ENCODE results near the gene PPP3R1.
A peak's percentile ranks its signal among the peaks of the same experiment; 100 is the strongest.

PPP3R1 gene

GRCh38 chr2:68252400-68253218, at the start of gene PPP3R1:
Gene PPP3R1, minus strand, starts transcription at chr2:68252532. Its CDS starts 405 bp downstream, at chr2:68252127.
- DNase-seq (ENCODE audit: extremely low spot score, insufficient read length, low read depth) (peak; percentile 83), FAIRE-seq (peak; percentile 96)

GRCh38 chr2:68295516-68295915, 43.2 kb upstream of the PPP3R1 start:
- peak; percentile 48 for FAIRE-seq

GRCh38 chr2:68294913-68295312, 42.6 kb upstream of the PPP3R1 start:
- no peak for DNase-seq (ENCODE audit: extremely low spot score, insufficient read length, low read depth)
- FAIRE-seq: no peak

More at GRCh38 chr2:68295516-68295915, 43.2 kb upstream of the PPP3R1 start:
- DNase-seq (ENCODE audit: extremely low spot score, insufficient read length, low read depth): no peak

- no peak for DNase-seq (ENCODE audit: extremely low spot score, insufficient read length, low read depth)
- no peak for FAIRE-seq
Observed at GRCh38 chr2:68294187-68294586, 41.9 kb upstream of the PPP3R1 start.

- no peak for FAIRE-seq
- DNase-seq (ENCODE audit: extremely low spot score, insufficient read length, low read depth): no peak
Observed at GRCh38 chr2:68293755-68294154, 41.4 kb upstream of the PPP3R1 start.

- DNase-seq (ENCODE audit: extremely low spot score, insufficient read length, low read depth) (no peak), FAIRE-seq (no peak)
Observed at GRCh38 chr2:68293024-68293423, 40.7 kb upstream of the PPP3R1 start.

- FAIRE-seq: peak; percentile 75
- DNase-seq (ENCODE audit: extremely low spot score, insufficient read length, low read depth): no peak
Observed at GRCh38 chr2:68292108-68292710, 39.9 kb upstream of the PPP3R1 start.

- FAIRE-seq (no peak), DNase-seq (ENCODE audit: extremely low spot score, insufficient read length, low read depth) (no peak)
Observed at GRCh38 chr2:68291314-68291713, 39.0 kb upstream of the PPP3R1 start.

GRCh38 chr2:68290901-68291300, 38.6 kb upstream of the PPP3R1 start:
- DNase-seq (ENCODE audit: extremely low spot score, insufficient read length, low read depth) (no peak), FAIRE-seq (no peak)

GRCh38 chr2:68287580-68288441, 35.5 kb upstream of the PPP3R1 start:
- FAIRE-seq: no peak
- no peak for DNase-seq (ENCODE audit: extremely low spot score, insufficient read length, low read depth)

- FAIRE-seq (no peak), DNase-seq (ENCODE audit: extremely low spot score, insufficient read length, low read depth) (no peak)
Observed at GRCh38 chr2:68284896-68285295, 32.6 kb upstream of the PPP3R1 start.

GRCh38 chr2:68283419-68283812, 31.1 kb upstream of the PPP3R1 start:
- FAIRE-seq (no peak), DNase-seq (ENCODE audit: extremely low spot score, insufficient read length, low read depth) (no peak)

GRCh38 chr2:68282811-68283418, 30.6 kb upstream of the PPP3R1 start:
- FAIRE-seq (peak; percentile 88), DNase-seq (ENCODE audit: extremely low spot score, insufficient read length, low read depth) (peak; percentile 33)

GRCh38 chr2:68280796-68281195, 28.5 kb upstream of the PPP3R1 start:
- FAIRE-seq: no peak
- no peak for DNase-seq (ENCODE audit: extremely low spot score, insufficient read length, low read depth)

GRCh38 chr2:68280348-68280747, 28.0 kb upstream of the PPP3R1 start:
- FAIRE-seq (no peak), DNase-seq (ENCODE audit: extremely low spot score, insufficient read length, low read depth) (no peak)

GRCh38 chr2:68279691-68280090, 27.4 kb upstream of the PPP3R1 start:
- DNase-seq (ENCODE audit: extremely low spot score, insufficient read length, low read depth): no peak
- FAIRE-seq: no peak

GRCh38 chr2:68278169-68278568, 25.8 kb upstream of the PPP3R1 start:
- no peak for DNase-seq (ENCODE audit: extremely low spot score, insufficient read length, low read depth)
- FAIRE-seq: no peak

GRCh38 chr2:68274022-68274421, 21.7 kb upstream of the PPP3R1 start:
- DNase-seq (ENCODE audit: extremely low spot score, insufficient read length, low read depth) (no peak), FAIRE-seq (no peak)

GRCh38 chr2:68272246-68272994, 20.1 kb upstream of the PPP3R1 start:
- no peak for FAIRE-seq
- no peak for DNase-seq (ENCODE audit: extremely low spot score, insufficient read length, low read depth)

- DNase-seq (ENCODE audit: extremely low spot score, insufficient read length, low read depth): no peak
- no peak for FAIRE-seq
Observed at GRCh38 chr2:68266655-68267054, 14.3 kb upstream of the PPP3R1 start.

Measured in GM18507 (cell line).